Mesendoderm (in vitro differentiated cells): Measurements from ENCODE around the gene TARS2.

Experiments used
- DNase-seq: peaks from one replicate; pipeline ENCODE4 v3.0.0; 2013
- H2AK5ac ChIP-seq: 2 replicates; pipeline ENCODE4 v1.6.1; 2013; ENCODE audit warnings: low read length, inconsistent platforms
- H2BK120ac ChIP-seq: 2 replicates; pipeline ENCODE4 v1.6.1; 2013; ENCODE audit warnings: low read depth, mild to moderate bottlenecking, low read length, moderate library complexity, mixed read lengths
- H2BK15ac ChIP-seq: replicated peaks from 2 replicates; pipeline ENCODE4 v1.6.1; 2013; ENCODE audit warnings: low read depth, mild to moderate bottlenecking, moderate library complexity
- H2BK5ac ChIP-seq: 2 replicates; pipeline ENCODE4 v1.6.1; 2013; ENCODE audit warnings: low read length, inconsistent platforms
- H3K18ac ChIP-seq: 2 replicates; pipeline ENCODE4 v1.6.1; 2013; ENCODE audit warnings: mild to moderate bottlenecking, low read length, mixed read lengths
- H3K23ac ChIP-seq: one replicate; pipeline ENCODE4 v1.6.1; 2013; ENCODE audit warnings: low read length
- H3K27ac ChIP-seq: 2 replicates; pipeline ENCODE4 v1.5.1; 2013; ENCODE audit warnings: low read depth, mild to moderate bottlenecking, inconsistent platforms, low read length, moderate library complexity
- H3K27me3 ChIP-seq: 2 replicates; pipeline ENCODE4 v1.6.1; 2013; ENCODE audit warnings: low read length, control low read depth, mild to moderate bottlenecking, inconsistent platforms; ENCODE audit not compliant: insufficient read depth, poor library complexity
- H3K36me3 ChIP-seq: 2 replicates; pipeline ENCODE4 v1.6.1; 2013; ENCODE audit warnings: low read length, inconsistent platforms; ENCODE audit not compliant: control insufficient read depth, insufficient read depth
- H3K4ac ChIP-seq: one replicate; pipeline ENCODE4 v1.6.1; 2013; ENCODE audit warnings: low read depth, mild to moderate bottlenecking, low read length, moderate library complexity
- H3K4me1 ChIP-seq: 2 replicates; pipeline ENCODE4 v1.6.1; 2013; ENCODE audit warnings: low read depth, low read length, inconsistent platforms; ENCODE audit not compliant: control insufficient read depth
- H3K4me2 ChIP-seq: 2 replicates; pipeline ENCODE4 v1.6.1; 2013; ENCODE audit warnings: low read length
- H3K4me3 ChIP-seq: 2 replicates; pipeline ENCODE4 v1.5.1; 2013; ENCODE audit warnings: mild to moderate bottlenecking, low read length
- H3K56ac ChIP-seq: one replicate; pipeline ENCODE4 v1.6.1; 2013; ENCODE audit warnings: low read length
- H3K79me1 ChIP-seq: 2 replicates; pipeline ENCODE4 v1.6.1; 2013; ENCODE audit warnings: low read length, inconsistent platforms
- H3K79me2 ChIP-seq: 2 replicates; pipeline ENCODE4 v1.6.1; 2013; ENCODE audit warnings: mild to moderate bottlenecking, low read length; ENCODE audit not compliant: control insufficient read depth, insufficient read depth
- H3K9ac ChIP-seq: 2 replicates; pipeline ENCODE4 v1.6.1; 2013; ENCODE audit warnings: low read length, inconsistent platforms
- H4K5ac ChIP-seq: one replicate; pipeline ENCODE4 v1.6.1; 2013; ENCODE audit warnings: low read length
- H4K8ac ChIP-seq: one replicate; pipeline ENCODE4 v1.6.1; 2013; ENCODE audit warnings: low read depth, mild to moderate bottlenecking, control low read depth, low read length, moderate library complexity
- WGBS: extraction: QIAGEN DNeasy Blood & Tissue Kit; methylation state at CpG from one replicate; pipeline ENCODE4 v1.1.7; 2013; ENCODE audit warnings: low lambda C conversion rate, missing lambda C conversion rate; ENCODE audit not compliant: insufficient coverage; ENCODE audit errors: extremely low coverage; 5-methylcytosine and 5-hydroxymethylcytosine counted together

The TARS2 gene

DNA sequence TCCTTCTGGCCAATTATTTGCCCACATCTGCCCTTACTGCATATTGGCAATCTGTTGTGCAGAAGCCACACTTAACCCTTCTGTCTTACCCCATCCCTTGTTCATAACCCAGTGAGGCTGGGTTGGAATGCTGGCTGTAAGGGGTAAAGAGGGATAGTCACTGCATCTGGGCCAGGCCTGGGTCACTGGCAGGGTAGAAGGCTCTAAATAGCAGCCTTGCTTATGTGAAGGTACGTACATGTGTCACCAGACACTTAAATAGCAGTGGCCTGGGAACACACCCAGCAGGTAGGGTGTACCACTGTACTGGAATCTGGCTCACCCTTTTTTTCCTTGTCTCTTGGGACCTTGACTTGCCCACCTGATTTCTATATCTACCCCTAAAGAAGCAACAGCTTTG lies 9.9 kb upstream of the TARS2 start:
- Histone ChIP-seq H4K8ac (no peak overlapping the region), H3K79me1 (no peaks in the 10 kb centered on the region), H3K23ac (no peak overlapping the region), H3K27ac (no peak overlapping the region), H3K4me3 (no peak overlapping the region), H2AK5ac (no peak overlapping the region), H2BK15ac (no peak overlapping the region), H3K27me3 (no peaks in the 10 kb centered on the region), H3K79me2 (no peaks in the 10 kb centered on the region), H3K4ac (no peak overlapping the region), H2BK120ac (no peak overlapping the region), H3K9ac (no peak overlapping the region), H3K4me1 (no peaks in the 10 kb centered on the region), H3K36me3 (no peaks in the 10 kb centered on the region), H4K5ac (no peak overlapping the region), H3K4me2 (no peak overlapping the region), H3K56ac (no peak overlapping the region), H3K18ac (no peak overlapping the region), H2BK5ac (no peak overlapping the region)
- DNase-seq = no peak
- WGBS = no CpG with 5 or more reads among the region's 1 CpG

DNA sequence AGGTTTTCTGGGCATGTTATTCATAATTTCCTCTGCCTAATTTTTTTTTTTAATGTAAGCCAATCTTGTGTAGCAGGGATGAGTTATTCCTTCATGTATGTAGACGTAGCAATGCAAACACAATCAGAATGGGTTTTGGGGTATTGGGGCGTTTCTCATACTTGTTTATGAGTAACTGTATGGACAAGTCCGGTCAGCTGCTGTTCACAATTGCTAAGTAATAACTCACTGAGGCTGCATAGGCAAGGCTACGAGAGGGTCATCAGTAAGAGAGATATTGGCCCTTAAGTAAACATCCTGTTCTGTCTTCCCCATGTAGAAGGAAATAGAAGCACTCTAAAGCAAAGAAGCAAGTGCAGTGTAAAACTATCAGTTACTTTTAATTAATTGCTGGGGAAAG lies 9.5 kb upstream of the TARS2 start:
- Histone ChIP-seq H3K4me3 (no peak overlapping the region), H3K79me2 (no peaks in the 10 kb centered on the region), H3K27me3 (no peaks in the 10 kb centered on the region), H3K36me3 (no peaks in the 10 kb centered on the region), H4K5ac (no peak overlapping the region), H3K4ac (no peak overlapping the region), H3K4me2 (no peak overlapping the region), H3K56ac (no peak overlapping the region), H2BK5ac (no peak overlapping the region), H3K18ac (no peak overlapping the region), H2AK5ac (no peak overlapping the region), H3K9ac (no peak overlapping the region), H4K8ac (no peak overlapping the region), H3K4me1 (no peaks in the 10 kb centered on the region), H3K79me1 (no peaks in the 10 kb centered on the region), H3K27ac (no peak overlapping the region), H2BK15ac (no peak overlapping the region), H2BK120ac (no peak overlapping the region), H3K23ac (no peak overlapping the region)
- no peak for DNase-seq
- WGBS = no CpG with 5 or more reads among the region's 4 CpGs

DNA sequence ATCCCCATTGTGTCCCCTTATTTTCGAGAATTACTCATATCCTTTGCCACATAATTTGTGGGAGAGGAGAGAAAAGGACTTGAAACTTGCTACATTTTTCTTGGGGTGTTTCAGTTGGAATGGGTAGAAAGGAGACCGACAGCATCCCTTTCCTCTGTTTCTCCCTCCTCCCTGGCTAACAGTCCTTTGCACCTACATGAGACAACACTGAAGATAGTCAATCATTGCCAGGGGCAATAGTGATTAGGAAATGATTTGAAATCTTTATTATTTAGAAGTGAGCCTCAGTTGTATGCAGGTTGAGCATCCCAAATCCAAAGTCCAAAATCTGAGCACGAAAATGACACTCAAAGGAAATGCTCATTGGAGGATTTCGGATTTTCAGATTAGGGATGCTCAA lies 7.8 kb upstream of the TARS2 start:
- no peak overlapping the region for H4K8ac ChIP-seq
- no CpG with 5 or more reads among the region's 4 CpGs for WGBS
- no peaks in the 10 kb centered on the region for H3K79me2 ChIP-seq
- H3K27ac ChIP-seq = no peak overlapping the region
- H3K4me3 ChIP-seq = no peak overlapping the region
- DNase-seq = no peak
- H2BK120ac ChIP-seq = no peak overlapping the region
- no peaks in the 10 kb centered on the region for H3K4me1 ChIP-seq
- H3K4me2 ChIP-seq = no peak overlapping the region
- H3K9ac ChIP-seq = no peak overlapping the region
- no peak overlapping the region for H2BK15ac ChIP-seq
- no peak overlapping the region for H3K18ac ChIP-seq
- H3K4ac ChIP-seq = no peak overlapping the region
- H2BK5ac ChIP-seq = no peak overlapping the region
- H3K23ac ChIP-seq = no peak overlapping the region
- H3K36me3 ChIP-seq = no peaks in the 10 kb centered on the region
- H3K56ac ChIP-seq = no peak overlapping the region
- no peaks in the 10 kb centered on the region for H3K79me1 ChIP-seq
- H3K27me3 ChIP-seq = no peaks in the 10 kb centered on the region
- H2AK5ac ChIP-seq = no peak overlapping the region
- no peak overlapping the region for H4K5ac ChIP-seq

DNA sequence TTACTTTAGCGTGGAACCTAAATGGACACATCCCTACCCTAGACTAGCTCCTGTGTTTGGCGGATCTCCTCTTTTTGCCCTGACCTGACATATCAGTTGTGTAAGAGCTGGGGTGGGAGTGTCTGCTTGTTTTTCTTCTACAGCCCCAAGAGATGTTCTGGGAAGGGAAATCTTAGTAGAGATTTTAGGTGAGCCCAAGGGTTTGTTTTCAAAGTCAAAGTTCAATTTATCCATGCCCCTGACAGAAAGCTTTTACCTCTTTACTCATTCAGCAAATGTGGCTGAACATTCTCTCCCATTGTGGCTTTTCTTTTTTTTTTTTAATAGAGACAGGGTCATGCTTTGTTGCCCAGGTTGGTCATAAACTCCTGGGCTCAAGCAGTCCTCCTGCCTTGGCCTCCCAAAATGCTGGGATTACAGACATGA lies 7.3 kb upstream of the TARS2 start:
- Histone ChIP-seq H4K5ac (no peak overlapping the region), H3K4me1 (no peaks in the 10 kb centered on the region), H3K79me1 (no peaks in the 10 kb centered on the region), H3K9ac (no peak overlapping the region), H3K23ac (no peak overlapping the region), H3K36me3 (no peaks in the 10 kb centered on the region), H2BK120ac (no peak overlapping the region), H3K18ac (no peak overlapping the region), H2AK5ac (no peak overlapping the region), H3K79me2 (no peaks in the 10 kb centered on the region), H3K4ac (no peak overlapping the region), H3K4me2 (no peak overlapping the region), H2BK5ac (no peak overlapping the region), H2BK15ac (no peak overlapping the region), H3K4me3 (no peak overlapping the region), H3K27me3 (no peaks in the 10 kb centered on the region), H4K8ac (no peak overlapping the region), H3K56ac (no peak overlapping the region), H3K27ac (no peak overlapping the region)
- no peak for DNase-seq
- WGBS = no CpG with 5 or more reads among the region's 2 CpGs

DNA sequence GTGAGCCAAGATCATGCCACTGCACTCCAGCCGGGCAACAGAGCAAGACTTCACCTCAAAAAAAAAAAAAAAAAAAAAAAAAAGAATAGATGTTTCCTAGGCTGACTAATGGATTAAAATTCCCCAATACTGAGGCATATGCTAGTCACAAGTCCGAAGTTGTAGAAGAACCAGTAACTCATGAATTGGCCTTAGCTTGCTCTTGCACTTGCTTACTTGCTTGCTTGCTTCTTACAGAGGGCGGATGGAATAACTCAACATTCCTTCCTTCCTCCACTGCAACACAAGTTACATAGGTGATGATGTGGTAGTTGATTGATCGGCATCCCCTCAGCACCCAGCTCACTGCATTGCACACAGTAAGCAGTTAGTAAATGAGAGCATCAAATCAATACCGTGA lies 2.8 kb upstream of the TARS2 start:
- Histone ChIP-seq H3K56ac (no peak overlapping the region), H3K18ac (no peak overlapping the region), H4K8ac (no peak overlapping the region), H3K27ac (no peak overlapping the region), H2BK5ac (no peak overlapping the region), H3K79me2 (peaks cover 2% of the 10 kb centered on the region), H2BK15ac (no peak overlapping the region), H2AK5ac (no peak overlapping the region), H3K23ac (no peak overlapping the region), H3K27me3 (peaks cover 1% of the 10 kb centered on the region), H3K4ac (no peak overlapping the region), H2BK120ac (no peak overlapping the region), H3K4me1 (no peaks in the 10 kb centered on the region), H3K9ac (no peak overlapping the region), H3K4me2 (no peak overlapping the region), H3K4me3 (no peak overlapping the region), H4K5ac (no peak overlapping the region), H3K79me1 (peaks cover 3% of the 10 kb centered on the region), H3K36me3 (peaks cover 1% of the 10 kb centered on the region)
- DNase-seq = no peak
- no CpG with 5 or more reads among the region's 5 CpGs for WGBS

GRCh38 chr1:150484861-150485260 lies 2.4 kb upstream of the TARS2 start:
- peak; percentile 50 for DNase-seq
- peaks cover 2% of the 10 kb centered on the region for H3K79me2 ChIP-seq
- no peaks in the 10 kb centered on the region for H3K4me1 ChIP-seq
- H4K5ac ChIP-seq = no peak overlapping the region
- no peak overlapping the region for H3K56ac ChIP-seq
- H3K36me3 ChIP-seq = peaks cover 1% of the 10 kb centered on the region
- H2AK5ac ChIP-seq = no peak overlapping the region
- H3K4me3 ChIP-seq = no peak overlapping the region
- no peak overlapping the region for H3K4me2 ChIP-seq
- H3K23ac ChIP-seq = no peak overlapping the region
- H2BK5ac ChIP-seq = no peak overlapping the region
- no peak overlapping the region for H4K8ac ChIP-seq
- H3K27ac ChIP-seq = no peak overlapping the region
- H3K4ac ChIP-seq = no peak overlapping the region
- H3K18ac ChIP-seq = no peak overlapping the region
- H3K27me3 ChIP-seq = peaks cover 1% of the 10 kb centered on the region
- WGBS = no CpG with 5 or more reads among the region's 2 CpGs
- no peak overlapping the region for H3K9ac ChIP-seq
- H2BK120ac ChIP-seq = no peak overlapping the region
- no peak overlapping the region for H2BK15ac ChIP-seq
- peaks cover 3% of the 10 kb centered on the region for H3K79me1 ChIP-seq
